Gastrocnemius medialis (tissue), 4 donors: ENCODE data around the gene VOPP1. TPM values are rescaled to one million over a fixed set of nuclear protein-coding genes. Genes with fewer than 3 reads are reported as not detected.

ENCODE experiments used
- ATAC-seq, 2 donors: fragments of 150-250 bp; one replicate each; pipeline ENCODE4 v1.9.1; 2016
- DNase-seq, 2 donors: peaks; one replicate each; pipeline ENCODE4 v3.0.0-alpha.2; 2019
- H3K27ac ChIP-seq, 4 donors: fragments of 200-600 bp; sonication (generic); 1 replicate in 1 of 4; 2 replicates in 3 of 4; pipeline ENCODE4 v1.5.1; 2016 to 2018; ENCODE audit warnings: mild to moderate bottlenecking in 2 of 4, moderate library complexity in 1 of 4
- H3K27me3 ChIP-seq, 3 donors: fragments of 200-600 bp; sonication (generic) in 2 of 3; 1 replicate in 1 of 3; 2 replicates in 2 of 3; pipeline versions ENCODE4 v1.5.1 to v1.6.0; 2016 to 2019; ENCODE audit warnings: mild to moderate bottlenecking in 1 of 3, moderate library complexity in 1 of 3
- H3K36me3 ChIP-seq, 2 donors: fragments of 200-600 bp; sonication (generic) in 1 of 2; one replicate each; pipeline ENCODE4 v1.5.1; 2017 to 2018
- H3K4me1 ChIP-seq, 2 donors: fragments of 200-600 bp; sonication (generic) in 1 of 2; one replicate each; pipeline ENCODE4 v1.5.1; 2016 to 2017; ENCODE audit warnings: mild to moderate bottlenecking in 2 of 2
- H3K4me3 ChIP-seq, 4 donors: fragments of 200-600 bp; sonication (generic) in 3 of 4; 1 replicate in 1 of 4; 2 replicates in 3 of 4; pipeline ENCODE4 v1.5.1; 2016 to 2019; ENCODE audit warnings: mild to moderate bottlenecking in 2 of 4
- H3K9me3 ChIP-seq, 3 donors: fragments of 200-600 bp; sonication (generic) in 2 of 3; 1 replicate in 1 of 3; 2 replicates in 2 of 3; pipeline ENCODE4 v1.5.1; 2016 to 2019
- CTCF ChIP-seq, 5 experiments: fragments of 450-650 bp in 3 of 5; fragments of 200-600 bp in 2 of 5; sonication (generic) in 2 of 5; IDR thresholded peaks in 4 of 5; conservative IDR thresholded peaks in 1 of 5; 1 replicate in 4 of 5; 2 replicates in 1 of 5; pipeline ENCODE4 v1.5.1; 2016 to 2019; ENCODE audit warnings: antibody characterized with exemption in 5 of 5, mild to moderate bottlenecking in 3 of 5, moderate library complexity in 3 of 5
- POLR2A ChIP-seq, 2 donors: fragments of 450-650 bp; IDR thresholded peaks; one replicate each; pipeline ENCODE4 v1.6.1; 2017; ENCODE audit warnings: antibody characterized with exemption in 2 of 2, mild to moderate bottlenecking in 2 of 2, moderate library complexity in 2 of 2
- in situ Hi-C, 4 donors: fragments of 200-750 bp; cut with MboI; loops; one replicate each; pipeline versions ENCODE4 v1.15.0 to v1.8.0; 2017; ENCODE audit warnings: low sequenced_read_pairs in 4 of 4
- intact Hi-C: fragments of 100-400 bp; cut with DNase I; formaldehyde crosslinking; loops from one replicate; pipeline ENCODE4 v1.15.1; 2023; ENCODE audit warnings: low total_unique reads
- total RNA-seq, 4 donors: library from RNA; depleted of rRNA; stranded (reverse); fragments of >200 nt; gene quantifications; one replicate each; pipeline versions ENCODE4 v1.1.0 to v1.2.3, GENCODE V29; 2016

Gene VOPP1
- total RNA-seq, 4 donors from 2014 or later: 17.3 to 27.9 (median 26.5) TPM

- H3K27me3 ChIP-seq: no peaks in the 10 kb centered on the region
- no peak for TF ChIP-seq POLR2A (IDR thresholded peaks at IDR 0.05)
- TF ChIP-seq CTCF (IDR thresholded peaks at IDR 0.05 in 4 of 5, conservative IDR thresholded peaks at IDR 0.05 in 1 of 5): no peak
- H3K27ac ChIP-seq: no peak overlapping the region
- no peak overlapping the region for H3K4me3 ChIP-seq
- H3K36me3 ChIP-seq: no peaks in the 10 kb centered on the region
- DNase-seq: no peak
- in situ Hi-C loops (loop anchor here in 3 of 4 donors (10.0 to 25.0 kb wide), 3 partner anchors 86 to 303 kb away; no protein-coding TSS in a partner anchor), intact Hi-C loops (no loop called here)
- no peaks in the 10 kb centered on the region for H3K9me3 ChIP-seq
- ATAC-seq: no peak
- H3K4me1 ChIP-seq: peaks cover 10 to 12% of the 10 kb centered on the region in 2 donors
Observed at GRCh38 chr7:55590517-55591281, 18.4 kb upstream of the VOPP1 start.

- H3K9me3 ChIP-seq: no peaks in the 10 kb centered on the region
- intact Hi-C loops: no loop called here
- DNase-seq (no peak), ATAC-seq (no peak)
- H3K27me3 ChIP-seq: no peaks in the 10 kb centered on the region
- in situ Hi-C loops: loop anchor here in 3 of 4 donors (10.0 to 25.0 kb wide), 3 partner anchors 85 to 303 kb away; no protein-coding TSS in a partner anchor
- H3K27ac ChIP-seq: no peak overlapping the region
- H3K4me3 ChIP-seq: no peak overlapping the region
- no peaks in the 10 kb centered on the region for H3K36me3 ChIP-seq
- H3K4me1 ChIP-seq: peaks cover 10 to 12% of the 10 kb centered on the region in 2 donors
- TF ChIP-seq CTCF (IDR thresholded peaks at IDR 0.05 in 4 of 5, conservative IDR thresholded peaks at IDR 0.05 in 1 of 5) (no peak), POLR2A (IDR thresholded peaks at IDR 0.05) (no peak)
Observed at GRCh38 chr7:55589905-55590304, 17.6 kb upstream of the VOPP1 start.

GRCh38 chr7:55588976-55589604 lies 16.8 kb upstream of the VOPP1 start:
- TF ChIP-seq CTCF (IDR thresholded peaks at IDR 0.05 in 4 of 5, conservative IDR thresholded peaks at IDR 0.05 in 1 of 5) (no peak), POLR2A (IDR thresholded peaks at IDR 0.05) (no peak)
- Histone ChIP-seq H3K36me3 (no peaks in the 10 kb centered on the region), H3K4me1 (peaks cover 10 to 12% of the 10 kb centered on the region in 2 donors), H3K27me3 (no peaks in the 10 kb centered on the region), H3K9me3 (no peaks in the 10 kb centered on the region), H3K4me3 (no peak overlapping the region), H3K27ac (no peak overlapping the region)
- no peak for DNase-seq
- in situ Hi-C loops (loop anchor here in 2 of 4 donors (25.0 kb wide), 2 partner anchors 152 to 302 kb away; no protein-coding TSS in a partner anchor), intact Hi-C loops (no loop called here)
- ATAC-seq: no peak

- DNase-seq: no peak
- Histone ChIP-seq H3K4me3 (no peak overlapping the region), H3K4me1 (peaks cover 5 to 8% of the 10 kb centered on the region in 2 donors), H3K27me3 (no peaks in the 10 kb centered on the region), H3K9me3 (no peaks in the 10 kb centered on the region), H3K27ac (no peak overlapping the region), H3K36me3 (no peaks in the 10 kb centered on the region)
- ATAC-seq: no peak
- in situ Hi-C loops: loop anchor here in 2 of 4 donors (25.0 kb wide), 2 partner anchors 151 to 301 kb away; no protein-coding TSS in a partner anchor
- TF ChIP-seq CTCF (IDR thresholded peaks at IDR 0.05 in 4 of 5, conservative IDR thresholded peaks at IDR 0.05 in 1 of 5) (no peak), POLR2A (IDR thresholded peaks at IDR 0.05) (no peak)
- intact Hi-C loops: no loop called here
Observed at GRCh38 chr7:55588379-55588699, 16.0 kb upstream of the VOPP1 start.
